Hepatocyte (in vitro differentiated cells): Measurements from ENCODE around the gene EPHA4.

Source experiments
- CTCF ChIP-seq: fragments of 200-600 bp; sonication (generic); IDR thresholded peaks from 2 replicates; pipeline ENCODE4 v1.5.1; 2016; ENCODE audit warnings: antibody characterized with exemption, mild to moderate bottlenecking; ENCODE audit not compliant: poor library complexity
- EZH2 ChIP-seq: fragments of 200-600 bp; sonication (generic); IDR thresholded peaks from 2 replicates; pipeline ENCODE4 v1.6.1; 2016; ENCODE audit warnings: antibody characterized with exemption, mild to moderate bottlenecking, borderline replicate concordance

GRCh38 chr2:221477714-221478484 is 94.2 kb downstream of the EPHA4 start:
- TF ChIP-seq CTCF (no peak), EZH2 (no peak)
